Measurements from ENCODE around the gene PRMT9. TPM values are rescaled to one million over a fixed set of nuclear protein-coding genes. Genes with fewer than 3 reads are reported as not detected.
A peak's percentile ranks its signal among the peaks of the same experiment; 100 is the strongest.

The PRMT9 gene
- total and polyA plus RNA-seq, 10 of the 15 experiments (the other 5 are each of a cell fraction or from before 2014, with no cell fraction given), result 4.1 to 11.8 (median 7.6) TPM

DNA sequence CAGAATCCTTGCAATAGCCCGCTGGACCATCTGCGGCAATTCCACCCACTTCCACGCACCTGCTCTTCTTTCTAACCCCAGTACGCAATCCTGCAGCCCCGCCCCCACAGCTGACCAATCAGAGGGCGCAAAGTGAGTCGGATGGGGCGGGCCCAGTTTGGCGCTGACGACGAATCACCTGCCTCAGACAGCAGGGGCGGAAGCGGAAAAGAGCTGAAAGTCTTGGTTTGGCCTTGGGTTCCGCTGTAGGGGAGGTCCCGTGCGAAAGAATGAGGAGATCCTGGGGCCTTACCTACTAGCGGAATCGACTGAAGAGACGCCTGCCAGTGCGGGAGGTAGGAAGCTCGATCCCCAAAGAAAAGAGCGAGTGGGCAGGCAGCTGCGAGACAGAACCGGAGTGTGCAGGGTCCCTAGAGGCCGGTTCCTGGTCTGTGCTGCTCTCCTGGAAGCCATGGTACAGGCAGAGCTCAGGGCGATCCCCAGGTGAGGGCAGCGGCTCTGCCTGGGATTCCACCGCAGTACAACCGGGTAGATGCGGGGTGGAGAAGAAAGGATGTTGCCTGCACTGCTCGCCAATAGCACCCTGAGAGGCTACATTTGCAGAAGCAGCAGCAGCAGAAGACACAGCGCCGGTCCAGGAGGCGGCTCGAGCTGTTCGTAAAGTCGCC is 66.7 kb downstream of the PRMT9 start, which contains the start of gene TMEM184C:
TSS of gene TMEM184C (plus strand) at position 225 of the 668 bp plus-strand sequence. CDS start 560 bp downstream, outside the sequence.
- BruUV-seq (replicated peaks), result TSS peak; percentile 88
- under 1% methylated on average over 37 of the region's 37 CpGs for WGBS (ENCODE audit: insufficient coverage, insufficient replicate concordance, low lambda C conversion rate, missing lambda C conversion rate)
- peak within 1 kb of the TSS; percentile 96 for H2AFZ ChIP-seq (ENCODE audit: control insufficient read depth, low read depth, low read length)
- no peaks in the 10 kb centered on the region for H3K9me3 ChIP-seq (replicated peaks; ENCODE audit: control insufficient read depth, insufficient read depth, low read length)
- peaks cover 37% of the 10 kb centered on the region for H3K79me2 ChIP-seq (ENCODE audit: control insufficient read depth, insufficient read depth, low read length)
- FAIRE-seq (peak; percentile 98), ATAC-seq (peak; percentile 98), DNase-seq (ENCODE audit: low read depth, low spot score) (peak; percentile 89)
- intact Hi-C loops (cut with micrococcal nuclease; ENCODE audit: unreplicated experiment), result loop anchor here (1.0 to 10.0 kb wide), 2 partner anchors 249 to 437 kb away; no protein-coding TSS in a partner anchor
- H3K27me3 ChIP-seq (replicated peaks in 1 of 2; ENCODE audit: control insufficient read depth in 2 of 2, insufficient read depth in 2 of 2, low read length in 1 of 2), result no peaks in the 10 kb centered on the region
- H4K20me1 ChIP-seq (ENCODE audit: control insufficient read depth, insufficient read depth), result no peaks in the 10 kb centered on the region
- RAD21 ChIA-PET (ENCODE audit: unreplicated experiment), result interaction anchor here (0.9 to 3.6 kb wide), 12 partner anchors 13 to 249 kb away, joined by 3 to 40 read pairs (median 3); partner anchors contain the start of genes ARHGAP10 and PRMT9
- peak within 1 kb of the TSS; percentile 90 for H3K27ac ChIP-seq (ENCODE audit: control insufficient read depth, insufficient read depth)
- peak within 1 kb of the TSS; percentile 76 for H3K4me3 ChIP-seq
- no peaks in the 10 kb centered on the region for H3K36me3 ChIP-seq (ENCODE audit: control insufficient read depth in 2 of 2, insufficient read depth in 2 of 2, low read length in 1 of 2)
- H3K9ac ChIP-seq (ENCODE audit: control insufficient read depth, insufficient read depth, low read length), result peak within 1 kb of the TSS; percentile 89
- SMC1A ChIA-PET (ENCODE audit: uncharacterized antibody, unreplicated experiment), result interaction anchor here (0.5 to 3.1 kb wide), 24 partner anchors 8 to 1931 kb away, joined by 3 to 44 read pairs (median 4); partner anchors contain the start of gene PRMT9
- in situ Hi-C loops (cut with MboI), result no loop called here
- POLR2A ChIA-PET, result interaction anchor here (0.7 to 2.7 kb wide), 11 partner anchors 12 to 250 kb away, joined by 3 to 13 read pairs (median 4); partner anchors contain the start of genes ARHGAP10 and PRMT9
- H3K4me1 ChIP-seq (ENCODE audit: control insufficient read depth, insufficient read depth, low read length), result no peaks in the 10 kb centered on the region
- CTCF ChIA-PET, result interaction anchor here (0.6 to 3.9 kb wide), 19 partner anchors 13 to 316 kb away, joined by 3 to 64 read pairs (median 3); partner anchors contain the start of gene PRMT9
- H3K4me2 ChIP-seq (ENCODE audit: control insufficient read depth, insufficient read depth), result peak within 1 kb of the TSS; percentile 86
- TF ChIP-seq BRCA1 (IDR thresholded peaks at IDR 0.05; ENCODE audit: low read depth, low read length) (no peak), TCF7 (IDR thresholded peaks at IDR 0.05; ENCODE audit: borderline replicate concordance) (no peak), SIX5 (IDR thresholded peaks at IDR 0.05; ENCODE audit: low read depth, low read length, severe bottlenecking) (peak; percentile 7), NFXL1 (IDR thresholded peaks at IDR 0.05; ENCODE audit: borderline replicate concordance) (no peak), CBFB (IDR thresholded peaks at IDR 0.05; ENCODE audit: low read depth) (peak; percentile 57; the same call in 1 of the 2 replicates), BMI1 (IDR thresholded peaks at IDR 0.05; ENCODE audit: borderline replicate concordance) (no peak), RUNX3 (IDR thresholded peaks at IDR 0.05; ENCODE audit: low read length) (0 out of 2 replicates have a peak, but pooled peaks have one; percentile 17), TCF12 (IDR thresholded peaks at IDR 0.05; ENCODE audit: low read depth, low read length) (peak; percentile 53; the same call in 1 of the 2 replicates), SMC3 (IDR thresholded peaks at IDR 0.05; ENCODE audit: borderline replicate concordance, low read length) (no peak)
- TF ChIP-seq, protein P1, sequence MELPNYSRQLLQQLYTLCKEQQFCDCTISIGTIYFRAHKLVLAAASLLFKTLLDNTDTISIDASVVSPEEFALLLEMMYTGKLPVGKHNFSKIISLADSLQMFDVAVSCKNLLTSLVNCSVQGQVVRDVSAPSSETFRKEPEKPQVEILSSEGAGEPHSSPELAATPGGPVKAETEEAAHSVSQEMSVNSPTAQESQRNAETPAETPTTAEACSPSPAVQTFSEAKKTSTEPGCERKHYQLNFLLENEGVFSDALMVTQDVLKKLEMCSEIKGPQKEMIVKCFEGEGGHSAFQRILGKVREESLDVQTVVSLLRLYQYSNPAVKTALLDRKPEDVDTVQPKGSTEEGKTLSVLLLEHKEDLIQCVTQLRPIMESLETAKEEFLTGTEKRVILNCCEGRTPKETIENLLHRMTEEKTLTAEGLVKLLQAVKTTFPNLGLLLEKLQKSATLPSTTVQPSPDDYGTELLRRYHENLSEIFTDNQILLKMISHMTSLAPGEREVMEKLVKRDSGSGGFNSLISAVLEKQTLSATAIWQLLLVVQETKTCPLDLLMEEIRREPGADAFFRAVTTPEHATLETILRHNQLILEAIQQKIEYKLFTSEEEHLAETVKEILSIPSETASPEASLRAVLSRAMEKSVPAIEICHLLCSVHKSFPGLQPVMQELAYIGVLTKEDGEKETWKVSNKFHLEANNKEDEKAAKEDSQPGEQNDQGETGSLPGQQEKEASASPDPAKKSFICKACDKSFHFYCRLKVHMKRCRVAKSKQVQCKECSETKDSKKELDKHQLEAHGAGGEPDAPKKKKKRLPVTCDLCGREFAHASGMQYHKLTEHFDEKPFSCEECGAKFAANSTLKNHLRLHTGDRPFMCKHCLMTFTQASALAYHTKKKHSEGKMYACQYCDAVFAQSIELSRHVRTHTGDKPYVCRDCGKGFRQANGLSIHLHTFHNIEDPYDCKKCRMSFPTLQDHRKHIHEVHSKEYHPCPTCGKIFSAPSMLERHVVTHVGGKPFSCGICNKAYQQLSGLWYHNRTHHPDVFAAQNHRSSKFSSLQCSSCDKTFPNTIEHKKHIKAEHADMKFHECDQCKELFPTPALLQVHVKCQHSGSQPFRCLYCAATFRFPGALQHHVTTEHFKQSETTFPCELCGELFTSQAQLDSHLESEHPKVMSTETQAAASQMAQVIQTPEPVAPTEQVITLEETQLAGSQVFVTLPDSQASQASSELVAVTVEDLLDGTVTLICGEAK (IDR thresholded peaks at IDR 0.05; ENCODE audit: borderline replicate concordance), result peak; percentile 95
- TF ChIP-seq, protein P2, sequence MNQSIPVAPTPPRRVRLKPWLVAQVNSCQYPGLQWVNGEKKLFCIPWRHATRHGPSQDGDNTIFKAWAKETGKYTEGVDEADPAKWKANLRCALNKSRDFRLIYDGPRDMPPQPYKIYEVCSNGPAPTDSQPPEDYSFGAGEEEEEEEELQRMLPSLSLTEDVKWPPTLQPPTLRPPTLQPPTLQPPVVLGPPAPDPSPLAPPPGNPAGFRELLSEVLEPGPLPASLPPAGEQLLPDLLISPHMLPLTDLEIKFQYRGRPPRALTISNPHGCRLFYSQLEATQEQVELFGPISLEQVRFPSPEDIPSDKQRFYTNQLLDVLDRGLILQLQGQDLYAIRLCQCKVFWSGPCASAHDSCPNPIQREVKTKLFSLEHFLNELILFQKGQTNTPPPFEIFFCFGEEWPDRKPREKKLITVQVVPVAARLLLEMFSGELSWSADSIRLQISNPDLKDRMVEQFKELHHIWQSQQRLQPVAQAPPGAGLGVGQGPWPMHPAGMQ (IDR thresholded peaks at IDR 0.05; ENCODE audit: borderline replicate concordance), result no peak; the same call in 1 of the 2 replicates
- TF ChIP-seq, protein P3, sequence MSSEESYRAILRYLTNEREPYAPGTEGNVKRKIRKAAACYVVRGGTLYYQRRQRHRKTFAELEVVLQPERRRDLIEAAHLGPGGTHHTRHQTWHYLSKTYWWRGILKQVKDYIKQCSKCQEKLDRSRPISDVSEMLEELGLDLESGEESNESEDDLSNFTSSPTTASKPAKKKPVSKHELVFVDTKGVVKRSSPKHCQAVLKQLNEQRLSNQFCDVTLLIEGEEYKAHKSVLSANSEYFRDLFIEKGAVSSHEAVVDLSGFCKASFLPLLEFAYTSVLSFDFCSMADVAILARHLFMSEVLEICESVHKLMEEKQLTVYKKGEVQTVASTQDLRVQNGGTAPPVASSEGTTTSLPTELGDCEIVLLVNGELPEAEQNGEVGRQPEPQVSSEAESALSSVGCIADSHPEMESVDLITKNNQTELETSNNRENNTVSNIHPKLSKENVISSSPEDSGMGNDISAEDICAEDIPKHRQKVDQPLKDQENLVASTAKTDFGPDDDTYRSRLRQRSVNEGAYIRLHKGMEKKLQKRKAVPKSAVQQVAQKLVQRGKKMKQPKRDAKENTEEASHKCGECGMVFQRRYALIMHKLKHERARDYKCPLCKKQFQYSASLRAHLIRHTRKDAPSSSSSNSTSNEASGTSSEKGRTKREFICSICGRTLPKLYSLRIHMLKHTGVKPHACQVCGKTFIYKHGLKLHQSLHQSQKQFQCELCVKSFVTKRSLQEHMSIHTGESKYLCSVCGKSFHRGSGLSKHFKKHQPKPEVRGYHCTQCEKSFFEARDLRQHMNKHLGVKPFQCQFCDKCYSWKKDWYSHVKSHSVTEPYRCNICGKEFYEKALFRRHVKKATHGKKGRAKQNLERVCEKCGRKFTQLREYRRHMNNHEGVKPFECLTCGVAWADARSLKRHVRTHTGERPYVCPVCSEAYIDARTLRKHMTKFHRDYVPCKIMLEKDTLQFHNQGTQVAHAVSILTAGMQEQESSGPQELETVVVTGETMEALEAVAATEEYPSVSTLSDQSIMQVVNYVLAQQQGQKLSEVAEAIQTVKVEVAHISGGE (CRISPR knock-in tag; IDR thresholded peaks at IDR 0.05), result peak; percentile 43; the same call in 1 of the 2 replicates

Measured in GM12878 (cell line).